HG02981 (cell line): Measurements from ENCODE around the gene TMPRSS6.

Experiments
- ATAC-seq: cut with Tn5 transposase; IDR thresholded peaks from one replicate; pipeline ENCODE4 v1.9.1; 2021; ENCODE audit warnings: mild to moderate bottlenecking, moderate library complexity; ENCODE audit not compliant: unreplicated experiment

The TMPRSS6 gene

DNA sequence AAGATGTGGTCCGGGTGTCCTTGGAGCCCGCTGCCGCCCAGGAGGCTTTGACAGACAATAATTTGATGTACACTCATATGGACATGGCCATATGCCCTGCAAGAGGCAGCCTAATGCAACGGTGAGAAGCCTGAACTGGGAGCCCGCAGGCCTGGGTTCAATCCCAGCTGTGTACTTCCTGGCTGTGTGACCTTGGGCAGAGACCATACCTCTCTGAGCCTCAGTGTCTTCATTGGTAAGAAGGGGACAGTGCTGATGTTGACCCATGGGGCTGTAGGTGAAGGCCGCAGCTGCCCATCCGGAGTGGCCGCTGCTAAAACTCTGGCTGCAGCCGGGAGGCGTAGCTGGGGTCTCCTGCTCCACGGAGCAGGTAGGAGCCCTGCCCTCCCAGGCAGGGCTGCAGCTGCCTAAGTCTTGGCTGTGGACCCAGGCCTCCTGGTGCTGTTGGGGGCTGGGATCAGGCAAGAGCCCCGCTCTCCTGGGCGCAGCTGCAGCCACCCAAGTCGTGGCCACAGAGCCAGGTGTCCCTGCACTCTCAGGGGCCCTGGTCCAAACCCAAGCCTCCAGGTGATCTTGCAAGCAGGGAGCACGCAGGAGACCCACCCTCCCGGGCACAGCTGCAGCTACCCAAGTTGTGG is 31.3 kb upstream of the TMPRSS6 start:
- no peak for ATAC-seq

DNA sequence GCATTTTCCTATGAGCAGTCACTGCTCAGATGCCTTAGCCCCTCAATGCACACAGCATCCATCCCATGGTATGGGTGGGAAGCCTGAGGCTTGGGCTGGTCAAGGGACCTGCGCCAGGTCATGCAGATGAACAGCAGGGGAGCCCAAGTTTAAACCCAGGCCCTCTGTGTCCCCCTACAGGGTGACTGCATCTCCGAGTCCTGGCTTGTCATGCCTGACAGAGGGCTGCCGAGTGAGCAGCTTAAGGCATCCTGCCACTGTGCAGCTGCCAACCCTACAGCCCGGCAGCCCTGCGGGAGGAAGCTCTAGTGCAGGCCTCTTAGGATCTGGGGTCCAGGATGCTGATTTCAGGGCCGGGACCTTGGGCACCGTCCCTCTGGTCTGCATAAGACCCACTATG is 30.2 kb upstream of the TMPRSS6 start:
- ATAC-seq: no peak

DNA sequence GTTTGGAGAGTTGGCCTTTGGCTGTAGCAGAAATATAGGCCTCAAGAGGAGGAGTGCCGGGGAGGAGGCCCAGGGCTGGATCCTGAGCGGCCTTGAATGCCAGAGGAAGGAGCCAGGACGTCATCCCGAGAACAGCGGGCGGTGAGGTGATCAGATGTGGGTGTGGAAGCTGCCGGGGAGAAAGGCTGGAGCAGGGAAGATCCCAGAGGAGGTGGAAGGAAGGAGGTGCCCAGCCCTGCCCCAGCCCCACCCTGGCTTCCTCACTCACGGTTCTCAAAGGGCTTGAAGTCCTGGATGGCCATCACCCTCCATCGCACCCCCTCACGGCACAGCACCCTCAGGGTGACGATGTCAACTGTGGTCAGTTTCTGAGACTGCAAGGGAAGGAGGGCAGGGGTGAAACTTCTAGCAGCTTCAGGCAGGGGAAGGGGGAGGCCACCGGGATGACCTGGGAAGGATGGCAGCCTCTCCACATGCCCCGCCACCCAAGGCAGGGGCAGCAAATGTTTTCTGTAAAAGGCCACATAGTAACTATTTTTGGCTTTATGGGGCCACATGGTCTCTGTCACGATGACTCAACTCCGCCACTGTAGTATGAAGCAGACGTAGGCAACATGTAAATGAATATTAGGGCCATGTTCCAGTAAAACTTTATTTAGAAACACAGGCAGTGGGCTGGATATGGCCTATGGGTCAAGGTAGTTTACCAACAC is 29.5 kb upstream of the TMPRSS6 start:
- ATAC-seq: no peak

DNA sequence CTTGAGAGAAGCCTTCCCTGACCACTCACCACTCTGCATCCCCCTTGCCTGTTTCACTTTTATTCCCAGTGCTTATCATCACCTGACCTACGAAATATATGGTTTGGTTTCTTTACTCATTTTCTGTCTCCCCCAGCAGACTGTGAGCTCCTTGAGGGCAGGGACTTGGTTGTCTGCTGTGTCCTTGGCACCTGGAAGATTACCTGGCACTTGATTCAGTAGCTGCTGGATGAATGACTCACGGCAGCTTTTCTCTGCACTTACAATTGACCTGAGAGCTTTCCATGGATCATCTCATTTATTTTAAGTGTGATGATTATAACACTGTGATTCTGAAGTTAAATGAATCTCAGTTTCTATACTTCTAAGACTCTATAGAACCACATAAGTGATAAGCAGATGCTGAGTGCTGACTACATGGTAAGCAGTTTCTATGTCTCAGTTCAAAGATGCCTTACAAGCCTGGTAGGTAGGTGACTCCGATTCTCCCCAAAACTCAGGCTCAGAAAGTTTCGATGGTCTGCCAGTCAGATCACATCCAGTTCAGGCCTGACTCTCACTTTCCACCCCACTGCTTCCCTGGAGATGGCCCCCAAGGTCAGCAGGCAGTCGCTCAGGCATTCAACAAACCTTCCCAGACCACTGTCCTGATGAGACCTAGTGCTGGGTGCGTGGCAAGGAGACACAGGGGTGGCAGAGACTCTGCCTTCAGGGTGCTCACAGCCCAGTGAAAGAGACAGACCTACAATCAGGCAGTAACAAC is 28.6 kb upstream of the TMPRSS6 start:
- no peak for ATAC-seq

DNA sequence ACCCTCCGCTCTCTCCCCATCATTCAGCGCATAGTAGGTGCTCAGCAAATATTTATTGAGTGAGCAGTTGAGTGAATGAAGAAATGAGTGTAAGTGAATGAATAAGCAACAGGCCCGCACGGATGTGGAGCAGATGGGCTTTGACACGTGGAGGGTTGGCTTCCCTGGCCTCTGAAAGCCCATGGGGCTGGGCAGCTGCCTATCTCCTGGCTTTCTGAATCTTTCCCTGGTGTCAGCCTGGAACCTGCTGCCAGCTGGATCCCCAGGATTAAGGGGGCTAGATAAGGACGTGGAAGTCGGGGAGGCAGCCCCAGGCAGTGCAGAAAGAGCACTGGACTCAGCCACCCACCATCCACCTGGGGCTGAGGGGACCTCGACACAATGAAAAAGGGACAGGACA is 27.6 kb upstream of the TMPRSS6 start:
- no peak for ATAC-seq

DNA sequence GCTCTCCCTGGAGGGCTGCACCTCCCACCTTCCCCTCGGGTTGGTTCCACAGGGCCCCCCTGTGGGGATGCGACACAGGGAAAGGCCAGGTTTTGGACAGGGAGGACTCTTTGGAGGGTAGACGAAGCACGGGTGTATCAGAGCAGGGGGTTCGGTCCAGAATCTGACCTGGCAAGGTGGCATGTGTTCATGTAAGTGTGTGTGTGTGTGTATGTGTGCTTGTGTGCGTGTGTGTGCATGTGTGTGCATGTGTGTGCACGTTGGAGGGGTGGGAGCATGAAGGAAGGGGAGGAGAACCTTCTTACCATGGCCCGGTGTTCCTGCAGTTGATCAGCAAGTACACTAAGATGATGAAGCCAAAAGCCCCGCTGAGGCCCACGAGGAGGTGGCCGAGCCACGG is 25.5 kb upstream of the TMPRSS6 start:
- ATAC-seq: no peak

DNA sequence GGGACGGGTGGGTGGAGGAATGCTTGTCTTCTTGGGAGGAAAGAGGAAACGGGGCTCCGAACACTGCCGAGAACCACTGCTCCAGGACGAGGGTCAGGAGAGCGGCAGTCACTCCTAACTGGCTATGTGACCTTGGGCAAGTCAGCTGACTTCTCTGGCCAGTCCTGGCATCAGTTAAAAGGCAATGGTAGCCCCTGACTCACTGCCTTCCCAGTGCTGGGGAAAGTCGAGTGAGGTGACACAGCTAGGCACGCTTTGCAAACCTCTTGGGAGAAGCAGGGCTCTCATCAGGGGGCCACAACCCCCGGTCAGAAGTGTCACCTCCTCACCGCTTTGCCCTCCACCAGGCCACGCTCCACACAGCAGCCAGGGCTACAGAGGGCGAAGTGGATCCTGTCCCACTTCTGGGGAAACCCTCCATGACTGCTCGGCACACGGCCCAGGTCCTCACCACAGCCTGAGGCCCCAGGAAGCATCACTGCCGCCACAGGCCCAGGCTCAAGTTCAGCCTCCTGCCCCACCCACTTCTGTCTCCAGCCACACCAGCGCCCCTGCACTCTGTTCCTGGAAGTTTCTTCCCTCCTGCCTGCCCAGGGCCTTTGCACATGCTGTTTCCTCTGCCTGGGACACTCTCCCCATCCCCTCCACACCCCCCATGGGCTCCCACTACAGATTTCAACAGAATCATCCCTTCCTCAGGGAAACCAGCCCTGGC is 23.9 kb upstream of the TMPRSS6 start:
- ATAC-seq: no peak

DNA sequence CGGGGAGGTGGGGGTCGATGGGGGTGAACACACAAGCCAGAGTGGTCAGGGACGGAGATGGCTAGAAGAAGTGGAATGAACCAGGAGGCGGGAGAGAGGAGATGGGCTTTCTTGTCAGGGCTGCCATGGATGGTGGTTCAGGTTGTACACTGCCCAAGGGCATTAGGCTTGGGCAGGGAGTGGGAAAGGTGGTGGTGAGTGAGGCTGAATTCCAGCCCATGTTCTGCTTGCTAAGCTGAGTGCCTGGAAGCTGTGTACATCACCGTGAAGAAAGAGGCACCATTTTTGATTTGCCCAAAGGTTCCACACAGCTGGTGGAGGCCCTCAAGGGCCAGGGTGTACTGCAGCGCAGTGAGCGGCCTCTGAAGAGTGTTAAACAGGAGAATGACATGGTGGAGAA is 23.3 kb upstream of the TMPRSS6 start:
- no peak for ATAC-seq

DNA sequence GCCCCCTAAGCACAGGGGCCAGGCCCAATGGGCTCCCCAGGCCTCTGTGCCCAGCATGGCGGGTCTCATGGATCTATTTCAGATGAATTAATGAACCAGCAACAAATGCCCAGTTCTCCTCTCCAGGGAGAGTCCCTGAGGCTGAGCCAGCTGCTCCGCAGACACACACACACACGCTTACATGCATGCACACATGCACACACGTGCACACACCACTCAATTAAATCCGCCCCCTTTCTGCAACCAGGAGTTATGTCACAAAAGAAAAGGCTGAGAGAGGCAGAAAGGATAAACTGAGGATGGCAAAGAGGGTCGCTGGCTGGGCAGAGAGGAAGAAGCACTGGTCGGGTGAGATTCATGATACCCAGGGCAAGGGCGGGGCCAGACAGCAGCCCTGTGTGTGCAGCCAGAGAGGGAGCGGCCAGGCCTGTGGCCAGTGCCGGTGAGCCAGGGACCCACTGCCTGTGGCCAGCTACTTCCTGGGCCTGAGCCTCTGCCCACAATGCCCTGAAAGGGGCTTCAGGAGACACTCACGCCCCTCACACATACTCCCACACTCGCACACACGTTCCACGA is 20.4 kb upstream of the TMPRSS6 start:
- no peak for ATAC-seq

DNA sequence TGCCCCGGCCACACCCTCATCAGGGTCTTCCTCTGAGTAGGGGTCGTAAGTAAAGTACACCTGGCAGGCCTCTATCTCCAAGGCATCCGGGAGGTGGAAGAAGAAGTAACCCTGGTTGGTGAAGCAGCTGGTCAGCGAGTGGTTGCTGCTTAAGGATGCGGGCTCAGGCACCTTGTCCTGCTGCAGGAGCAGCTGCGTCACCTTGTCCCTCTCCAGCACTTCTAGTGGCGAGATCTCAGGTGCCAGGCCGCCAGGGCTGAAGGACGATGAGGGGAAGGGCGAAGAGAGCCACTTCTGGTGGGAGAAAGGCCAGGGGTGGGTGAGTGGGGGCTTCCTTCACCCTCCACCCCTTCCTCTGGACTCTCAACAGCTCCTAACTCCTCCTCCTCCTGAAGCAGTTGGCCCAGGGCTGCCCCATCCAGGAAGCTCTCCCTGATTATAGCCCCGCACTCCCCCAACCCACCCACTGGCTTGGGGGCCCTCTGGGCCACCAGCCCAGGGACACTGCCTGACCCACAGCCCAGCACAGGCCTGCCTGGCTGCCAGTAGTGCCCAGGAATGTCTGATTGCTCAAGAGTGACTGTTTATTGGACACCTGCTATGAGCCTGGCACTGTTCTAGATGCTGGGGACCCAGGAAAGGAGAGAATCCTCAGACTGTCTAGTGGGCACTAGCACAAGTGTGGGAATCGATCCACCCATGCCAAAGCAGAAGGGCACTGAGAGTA is 19.2 kb upstream of the TMPRSS6 start:
- no peak for ATAC-seq

DNA sequence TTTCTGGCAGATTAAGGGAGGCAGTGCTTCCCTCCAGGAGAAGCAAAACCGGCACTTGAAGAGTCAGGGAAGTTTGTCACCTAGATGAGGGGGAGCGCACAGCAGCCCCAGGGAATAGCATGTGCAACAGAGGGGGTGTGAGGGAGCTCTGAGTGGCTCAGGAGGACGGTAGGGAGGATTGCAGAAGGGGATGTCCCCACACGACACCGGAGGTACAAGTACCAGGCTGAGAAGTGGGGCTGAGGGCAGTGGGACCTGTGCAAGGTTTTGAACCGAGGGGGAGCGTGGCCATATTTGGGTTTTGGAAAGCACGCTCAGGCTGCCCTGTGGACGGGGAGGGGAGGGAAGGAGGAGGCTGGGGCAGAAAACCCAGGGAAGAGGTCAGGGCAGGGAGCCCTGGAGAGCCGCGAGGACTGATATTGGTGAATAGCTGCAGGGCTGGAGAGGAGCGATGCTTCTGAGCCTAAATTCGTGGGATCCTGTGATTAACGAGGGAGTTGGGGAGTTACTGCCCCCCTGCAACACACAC is 17.9 kb upstream of the TMPRSS6 start:
- ATAC-seq: no peak

DNA sequence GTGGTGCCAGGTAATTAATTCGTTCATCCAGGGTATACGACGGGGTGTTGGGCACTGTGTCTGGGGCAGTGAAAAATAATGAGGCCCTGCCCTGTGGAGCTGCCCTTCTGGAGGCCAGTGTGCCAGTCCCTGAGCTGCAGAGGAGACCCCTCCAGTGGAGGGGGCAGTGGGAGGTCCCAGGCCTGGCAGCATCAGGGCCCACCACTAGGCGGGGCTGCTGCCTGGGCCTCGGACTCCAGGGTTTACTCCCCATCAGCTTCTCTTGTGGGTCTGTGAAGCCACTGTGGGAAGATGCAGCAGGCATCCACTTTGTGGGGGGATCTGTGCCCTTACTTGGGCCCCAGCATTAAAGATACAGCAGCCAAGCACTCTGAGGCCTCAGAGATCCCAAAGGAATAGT is 17.4 kb upstream of the TMPRSS6 start:
- ATAC-seq: no peak

DNA sequence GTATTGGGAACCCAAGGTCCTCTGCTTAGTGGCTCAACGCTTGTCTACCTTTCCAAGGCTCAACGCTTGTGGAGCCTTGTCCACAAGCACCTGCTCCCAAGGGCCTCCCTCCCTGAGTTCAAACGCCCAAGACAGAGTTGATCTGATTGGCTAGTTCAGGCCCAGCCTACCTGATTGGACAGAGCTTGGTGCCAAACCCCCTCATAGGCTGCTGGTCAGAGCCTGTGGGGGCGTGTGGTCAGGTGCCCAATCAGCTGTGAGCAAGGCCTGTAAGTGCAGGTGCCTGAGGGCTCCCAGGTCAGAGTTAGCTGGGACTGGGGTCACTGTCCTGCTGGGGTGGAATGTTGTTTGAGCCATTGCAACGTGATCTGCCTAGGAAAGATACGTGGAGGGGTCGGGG is 16.9 kb upstream of the TMPRSS6 start:
- no peak for ATAC-seq

DNA sequence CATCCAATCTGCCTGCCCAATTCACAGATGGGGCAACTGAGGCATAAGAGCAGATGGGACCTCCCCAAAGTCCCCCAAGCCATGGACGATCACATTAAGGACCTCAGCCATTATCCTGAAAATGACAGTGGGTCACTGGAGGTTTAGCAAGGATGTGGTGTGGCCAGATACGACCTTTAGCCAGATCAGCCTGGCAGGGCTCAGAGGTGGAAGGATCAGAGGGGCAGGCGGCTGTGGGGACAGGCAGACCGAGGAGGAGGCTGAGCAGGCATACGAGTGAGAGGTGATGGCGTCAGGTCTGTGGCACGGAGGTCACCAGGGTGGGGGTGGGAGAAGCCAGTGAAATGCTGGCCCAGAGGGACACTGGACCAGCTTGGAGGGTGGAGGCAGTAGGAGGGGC is 14.1 kb upstream of the TMPRSS6 start:
- no peak for ATAC-seq

DNA sequence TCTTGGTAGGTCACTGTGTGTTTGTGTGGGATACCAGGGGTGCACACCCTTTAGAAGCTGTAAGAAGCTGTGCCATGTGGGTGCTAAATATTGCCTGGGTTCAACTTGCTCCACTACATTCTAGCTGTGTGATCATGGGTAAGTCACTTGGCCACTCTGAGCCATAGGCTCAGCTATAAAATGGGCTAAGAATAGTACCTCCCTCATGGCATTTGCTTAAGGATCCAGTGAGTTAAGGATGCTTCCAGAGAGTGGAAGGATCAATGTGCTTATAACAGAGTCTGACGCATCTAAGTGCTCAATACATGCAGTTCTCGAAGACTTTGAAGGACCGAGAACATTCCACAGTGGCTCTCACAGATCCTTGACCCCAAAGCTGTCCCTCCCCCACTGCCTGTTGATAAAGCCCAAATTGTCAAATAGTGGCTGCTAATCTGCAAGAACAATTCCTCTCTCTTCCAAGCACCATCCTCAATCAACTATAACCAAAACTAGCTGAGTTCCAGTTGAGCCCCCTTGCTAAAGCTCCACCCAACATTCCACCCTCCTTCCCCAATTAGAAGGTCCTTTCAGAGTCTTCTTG is 13.2 kb upstream of the TMPRSS6 start:
- no peak for ATAC-seq

DNA sequence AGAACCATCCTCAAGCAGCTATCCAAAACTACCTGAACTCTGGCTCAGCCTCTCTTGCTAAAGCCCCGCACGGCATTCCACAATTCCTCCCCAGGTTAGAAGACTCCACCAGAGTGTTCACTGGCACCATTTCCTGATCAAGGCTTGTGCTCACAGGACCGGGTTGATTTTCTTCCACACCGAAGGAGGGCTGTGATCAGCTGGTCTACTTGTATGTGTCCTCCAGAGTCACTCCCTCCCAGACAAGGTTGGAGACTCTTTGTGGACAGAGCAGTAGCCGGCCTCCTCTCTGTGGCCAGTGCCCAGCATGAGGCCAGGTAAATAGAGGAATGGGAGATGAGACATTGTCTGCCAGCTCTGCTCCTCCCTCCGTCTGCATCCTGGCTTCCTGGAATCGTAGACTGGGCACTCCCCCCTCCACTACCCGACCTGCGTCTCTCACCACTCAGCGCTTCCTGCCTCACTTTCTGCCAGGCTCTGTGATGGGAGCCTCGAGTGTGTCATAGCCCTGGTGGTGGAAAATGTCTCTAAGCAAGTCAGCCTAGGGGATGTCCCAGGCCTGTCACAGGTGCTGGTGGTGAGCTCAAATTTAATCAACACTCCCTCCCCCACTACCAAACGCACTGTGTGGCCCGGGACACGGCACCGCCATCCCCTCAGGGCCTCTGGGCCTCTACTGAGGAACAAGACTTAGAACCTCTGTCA is 12.5 kb upstream of the TMPRSS6 start:
- ATAC-seq: peak; percentile 83

DNA sequence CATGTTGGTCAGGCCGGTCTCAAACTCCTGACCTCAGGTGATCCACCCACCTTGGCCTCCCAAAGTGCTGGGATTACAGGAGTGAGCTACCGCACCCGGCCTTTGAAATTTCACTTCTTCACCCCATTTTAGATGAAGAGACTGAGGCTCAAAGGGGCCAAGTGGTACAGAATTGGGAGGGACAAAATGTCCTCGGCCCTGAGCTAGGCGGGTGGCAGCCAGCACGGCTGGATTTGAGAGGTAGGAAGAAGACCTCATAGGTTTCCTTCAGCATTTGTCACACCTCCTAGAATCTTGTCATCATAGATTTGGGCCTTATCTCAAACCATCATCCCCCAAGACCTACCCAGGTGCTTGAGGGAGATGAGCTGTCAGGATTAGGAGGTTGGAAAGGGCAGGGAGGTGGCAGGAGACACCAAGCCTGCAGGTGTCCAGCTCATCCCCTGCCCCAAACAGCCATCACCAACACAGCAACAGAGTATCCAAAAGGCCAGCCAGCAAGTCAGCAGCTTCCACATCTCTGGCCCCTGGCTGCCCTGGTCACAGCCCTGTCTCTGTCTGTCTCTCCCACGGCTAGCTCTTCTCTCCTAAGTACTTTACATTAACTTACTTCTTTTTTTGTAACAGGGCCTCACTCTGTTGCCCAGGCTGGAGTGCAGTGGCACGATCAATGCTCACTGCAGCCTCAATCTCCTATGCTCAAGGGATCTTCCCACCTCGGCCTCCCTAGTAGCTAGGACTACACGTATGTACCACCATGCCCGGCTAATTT is 11.2 kb upstream of the TMPRSS6 start:
- ATAC-seq: no peak

DNA sequence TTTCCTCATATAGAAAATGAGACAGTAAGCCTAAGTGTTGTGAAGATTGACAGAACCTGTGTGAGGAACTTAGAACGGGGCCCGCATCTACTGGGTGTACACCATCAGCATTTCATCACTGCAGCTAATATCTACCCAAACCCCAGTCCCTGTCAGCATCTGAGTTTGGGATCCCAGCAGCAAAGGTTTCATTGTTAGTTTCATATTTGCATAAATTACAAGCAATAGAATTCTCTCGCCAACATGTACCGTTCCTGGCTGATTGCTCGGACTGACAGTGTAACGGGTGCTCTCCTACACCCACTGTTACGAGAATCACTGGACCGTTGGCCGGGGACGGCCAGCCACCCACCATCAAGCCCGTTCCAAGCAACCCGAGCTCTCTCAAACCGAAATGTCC is 10.4 kb upstream of the TMPRSS6 start:
- ATAC-seq: no peak

DNA sequence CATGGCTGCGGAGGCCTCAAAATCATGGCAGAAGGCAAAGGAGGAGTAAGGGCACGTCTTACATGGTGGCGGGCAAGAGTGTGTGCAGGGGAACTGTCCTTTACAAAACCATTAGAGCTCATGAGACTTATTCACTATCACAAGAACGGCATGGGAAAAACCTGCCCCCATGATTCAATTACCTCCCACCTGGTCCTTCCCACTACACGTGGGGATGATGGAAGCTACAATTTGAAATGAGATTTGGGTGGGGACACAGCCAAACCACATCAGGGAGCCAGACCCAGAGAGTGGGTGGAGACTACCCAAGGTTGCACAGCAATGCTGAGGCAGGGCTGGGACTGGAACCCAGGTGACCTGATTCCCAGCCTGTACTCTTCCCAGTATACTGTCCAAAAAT is 8.6 kb upstream of the TMPRSS6 start:
- no peak for ATAC-seq
